B cell (primary cell): ENCODE results near the gene TBRG4. TPM values are rescaled to one million over a fixed set of nuclear protein-coding genes. Genes with fewer than 3 reads are reported as not detected.

Experiments used
- ATAC-seq: fragments of 200-7000 bp; cut with Tn5 transposase; one replicate; pipeline ENCODE4 v1.10.0; 2021; ENCODE audit warnings: low read depth, mild to moderate bottlenecking, moderate number of reproducible peaks, moderate library complexity
- CTCF ChIA-PET: fragments of 350-600 bp; sonication (Branson Sonifier 250); formaldehyde crosslinking; loops from one replicate; lab custom pipeline; 2021; ENCODE audit warnings: antibody characterized with exemption, inconsistent platforms; lab: Charles Lee
- POLR2A ChIA-PET: fragments of 350-600 bp; sonication (Branson Sonifier 250); formaldehyde crosslinking; loops from one replicate; lab custom pipeline; 2021; ENCODE audit warnings: antibody characterized with exemption; lab: Charles Lee
- DNase-seq: peaks from one replicate; pipeline ENCODE4 v3.0.0; 2013
- H2AFZ ChIP-seq: 2 replicates; pipeline ENCODE4 v1.6.1; 2012; ENCODE audit warnings: mild to moderate bottlenecking, low read depth, low read length; ENCODE audit not compliant: insufficient read depth, poor library complexity, severe bottlenecking
- H3K27ac ChIP-seq, 2 donors: 1 replicate in 1 of 2; 2 replicates in 1 of 2; pipeline ENCODE4 v1.5.1; 2012 to 2013; ENCODE audit warnings: low read length in 2 of 2, mild to moderate bottlenecking in 2 of 2, moderate library complexity in 1 of 2
- H3K27me3 ChIP-seq, 4 experiments: fragments of 200-600 bp in 1 of 4; sonication (generic) in 1 of 4; replicated peaks in 1 of 4; 1 replicate in 2 of 4; 2 replicates in 2 of 4; pipeline versions ENCODE4 v1.6.1 to v1.7.0; 2013 to 2016; ENCODE audit warnings: low read length in 3 of 4, mild to moderate bottlenecking in 2 of 4, mixed read lengths in 1 of 4, moderate library complexity in 1 of 4; ENCODE audit not compliant: insufficient read depth in 4 of 4, control insufficient read depth in 3 of 4; ENCODE audit errors: control extremely low read depth in 1 of 4
- H3K36me3 ChIP-seq, 2 experiments: replicated peaks in 1 of 2; 1 replicate in 1 of 2; 2 replicates in 1 of 2; pipeline versions ENCODE4 v1.6.1 to v1.7.1; 2013; ENCODE audit warnings: low read length in 1 of 2; ENCODE audit not compliant: insufficient read depth in 2 of 2, control insufficient read depth in 1 of 2; ENCODE audit errors: control extremely low read depth in 1 of 2, extremely low read depth in 1 of 2
- H3K4me1 ChIP-seq, 2 donors: fragments of 200-600 bp in 1 of 2; sonication (generic) in 1 of 2; 1 replicate in 1 of 2; 2 replicates in 1 of 2; pipeline versions ENCODE4 v1.5.1 to v1.6.1; 2013 to 2017; ENCODE audit warnings: low read length in 2 of 2; ENCODE audit not compliant: control insufficient read depth in 2 of 2, insufficient read depth in 2 of 2
- H3K4me2 ChIP-seq: replicated peaks from 2 replicates; pipeline ENCODE3; 2012; ENCODE audit warnings: mild to moderate bottlenecking, low read depth, low read length; ENCODE audit not compliant: poor library complexity, severe bottlenecking
- H3K4me3 ChIP-seq, 5 experiments: fragments of 200-600 bp in 1 of 5; sonication (generic) in 1 of 5; 1 replicate in 3 of 5; 2 replicates in 2 of 5; pipeline versions ENCODE4 v1.5.1 to v1.7.0; 2011 to 2016; ENCODE audit warnings: low read length in 4 of 5, mild to moderate bottlenecking in 4 of 5, low read depth in 2 of 5, control low read depth in 1 of 5, moderate library complexity in 1 of 5; ENCODE audit not compliant: insufficient read depth in 1 of 5; ENCODE audit errors: control extremely low read depth in 1 of 5, extremely low read depth in 1 of 5
- H3K79me2 ChIP-seq: fragments of 200-600 bp; sonication (generic); one replicate; pipeline ENCODE4 v1.6.0; 2016; ENCODE audit warnings: low read length; ENCODE audit not compliant: control insufficient read depth, insufficient read depth
- H3K9ac ChIP-seq: fragments of 200-600 bp; sonication (generic); 2 replicates; pipeline ENCODE4 v1.6.1; 2017; ENCODE audit warnings: mild to moderate bottlenecking, low read length, moderate library complexity
- H3K9me3 ChIP-seq, 3 donors: one replicate each; pipeline versions ENCODE4 v1.6.1 to v1.7.1; 2013; ENCODE audit warnings: low read length in 2 of 3; ENCODE audit not compliant: control insufficient read depth in 2 of 3, insufficient read depth in 1 of 3; ENCODE audit errors: control extremely low read depth in 1 of 3
- H4K20me1 ChIP-seq: 2 replicates; pipeline ENCODE4 v1.6.0; 2012; ENCODE audit warnings: mild to moderate bottlenecking, low read length; ENCODE audit not compliant: insufficient read depth, control insufficient read depth, poor library complexity, severe bottlenecking
- H3K27ac Mint-ChIP-seq: one replicate; pipeline ENCODE4 v1.8.0; 2021; ENCODE audit warnings: mixed read lengths
- H3K27me3 Mint-ChIP-seq: one replicate; pipeline ENCODE4 v1.8.0; 2021; ENCODE audit warnings: mixed read lengths
- H3K4me1 Mint-ChIP-seq: one replicate; pipeline ENCODE4 v1.8.0; 2021; ENCODE audit warnings: mixed read lengths
- H3K4me3 Mint-ChIP-seq: one replicate; pipeline ENCODE4 v1.8.0; 2021; ENCODE audit warnings: mixed read lengths
- H3K9me3 Mint-ChIP-seq: one replicate; pipeline ENCODE4 v1.8.0; 2022; ENCODE audit warnings: mixed read lengths; ENCODE audit not compliant: insufficient read depth
- EZH2 ChIP-seq: IDR thresholded peaks from 2 replicates; pipeline ENCODE4 v1.6.1; 2012; ENCODE audit warnings: borderline replicate concordance, low read depth, mild to moderate bottlenecking, moderate library complexity, low read length; ENCODE audit not compliant: insufficient read depth, poor library complexity, severe bottlenecking
- WGBS: methylation state at CpG from one replicate; pipeline ENCODE4 v1.1.5; 2013; ENCODE audit warnings: missing lambda C conversion rate; ENCODE audit not compliant: insufficient coverage; 5-methylcytosine and 5-hydroxymethylcytosine counted together
- intact Hi-C: fragments of 100-400 bp; cut with micrococcal nuclease; formaldehyde crosslinking; loops from one replicate; pipeline ENCODE4 v1.10.0; 2022
- polyA plus RNA-seq: library from polyadenylated mRNA; depleted of rRNA; stranded (reverse); fragments of >200 nt; gene quantifications from 2 replicates; pipeline ENCODE4 v1.2.3, GENCODE V29; 2012
- total RNA-seq, 2 donors: library from RNA; stranded (reverse); fragments of 120-200 nt in 1 of 2; gene quantifications; 1 replicate in 1 of 2; 2 replicates in 1 of 2; pipeline versions ENCODE4 v1.2.3 to v1.2.4, GENCODE V29; 2013 to 2022
- TF ChIP-seq, protein P1 (sequence below): fragments of 200-600 bp; IDR thresholded peaks from one replicate; pipeline ENCODE4 v1.8.0; 2022; ENCODE audit warnings: antibody characterized with exemption, mild to moderate bottlenecking

The TBRG4 gene
- total and polyA plus RNA-seq, 2 donors (not counting 1 experiment from before 2014, with no cell fraction given) = 92.8 to 111 TPM

- no peak overlapping the region for H3K27ac Mint-ChIP-seq
- Histone ChIP-seq H3K4me1 (peaks cover 14% of the 10 kb centered on the region in 2 donors), H3K36me3 (no peaks in the 10 kb centered on the region), H3K27ac (no peak overlapping the region), H3K4me2 (no peak overlapping the region), H3K27me3 (peaks cover 0 to 25% (median 7%) of the 10 kb centered on the region in 4 experiments), H3K9ac (no peak overlapping the region), H3K79me2 (no peaks in the 10 kb centered on the region), H2AFZ (no peak overlapping the region), H3K4me3 (no peak overlapping the region), H3K9me3 (peaks cover 0 to 4% (median 0%) of the 10 kb centered on the region in 3 donors), H4K20me1 (no peaks in the 10 kb centered on the region)
- TF ChIP-seq, protein P1, sequence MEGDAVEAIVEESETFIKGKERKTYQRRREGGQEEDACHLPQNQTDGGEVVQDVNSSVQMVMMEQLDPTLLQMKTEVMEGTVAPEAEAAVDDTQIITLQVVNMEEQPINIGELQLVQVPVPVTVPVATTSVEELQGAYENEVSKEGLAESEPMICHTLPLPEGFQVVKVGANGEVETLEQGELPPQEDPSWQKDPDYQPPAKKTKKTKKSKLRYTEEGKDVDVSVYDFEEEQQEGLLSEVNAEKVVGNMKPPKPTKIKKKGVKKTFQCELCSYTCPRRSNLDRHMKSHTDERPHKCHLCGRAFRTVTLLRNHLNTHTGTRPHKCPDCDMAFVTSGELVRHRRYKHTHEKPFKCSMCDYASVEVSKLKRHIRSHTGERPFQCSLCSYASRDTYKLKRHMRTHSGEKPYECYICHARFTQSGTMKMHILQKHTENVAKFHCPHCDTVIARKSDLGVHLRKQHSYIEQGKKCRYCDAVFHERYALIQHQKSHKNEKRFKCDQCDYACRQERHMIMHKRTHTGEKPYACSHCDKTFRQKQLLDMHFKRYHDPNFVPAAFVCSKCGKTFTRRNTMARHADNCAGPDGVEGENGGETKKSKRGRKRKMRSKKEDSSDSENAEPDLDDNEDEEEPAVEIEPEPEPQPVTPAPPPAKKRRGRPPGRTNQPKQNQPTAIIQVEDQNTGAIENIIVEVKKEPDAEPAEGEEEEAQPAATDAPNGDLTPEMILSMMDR = no peak
- no peak for TF ChIP-seq EZH2
- DNase-seq = no peak
- H3K4me3 Mint-ChIP-seq = no peak overlapping the region
- no peak for ATAC-seq
- intact Hi-C loops = no loop called here
- CTCF ChIA-PET = no interaction called here
- H3K4me1 Mint-ChIP-seq = peaks cover 14% of the 10 kb centered on the region
- H3K9me3 Mint-ChIP-seq = no peaks in the 10 kb centered on the region
- WGBS = 84% methylated on average over 21 of the region's 24 CpGs
- H3K27me3 Mint-ChIP-seq = peaks cover 9% of the 10 kb centered on the region
- POLR2A ChIA-PET = no interaction called here
These were observed 26.4 kb downstream of the TBRG4 start for GRCh38 chr7:45084901-45085618.

DNA sequence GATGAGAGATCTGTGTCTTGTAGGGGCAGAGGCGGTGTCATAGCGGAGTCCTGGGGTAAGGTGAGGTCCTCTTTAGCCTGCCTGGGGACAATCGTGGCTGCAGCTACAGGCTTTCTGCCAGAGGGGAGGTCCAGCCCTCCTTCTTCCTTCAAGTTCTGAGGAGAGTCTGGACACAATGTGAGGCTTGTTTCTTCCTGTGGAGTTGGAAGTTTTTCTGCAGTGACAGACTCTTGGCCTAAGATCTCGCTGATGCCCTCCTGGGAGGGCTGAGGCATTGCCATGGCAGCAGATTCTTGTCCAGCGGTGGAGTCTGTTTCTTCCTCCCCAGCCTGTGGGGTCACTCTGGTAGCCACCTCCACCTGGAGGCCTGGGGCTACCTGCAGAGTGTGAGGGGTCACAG is 27.2 kb downstream of the TBRG4 start:
- H3K27me3 ChIP-seq = peaks cover 0 to 18% (median 4%) of the 10 kb centered on the region in 4 experiments
- ATAC-seq = no peak
- no peaks in the 10 kb centered on the region for H3K9me3 Mint-ChIP-seq
- H3K4me1 ChIP-seq = peaks cover 9 to 11% of the 10 kb centered on the region in 2 donors
- peaks cover 0 to 3% (median 0%) of the 10 kb centered on the region in 3 donors for H3K9me3 ChIP-seq
- no peak overlapping the region for H3K4me3 ChIP-seq
- no peak overlapping the region for H3K4me3 Mint-ChIP-seq
- peaks cover 2% of the 10 kb centered on the region for H3K27me3 Mint-ChIP-seq
- ChIA-PET POLR2A (no interaction called here), CTCF (no interaction called here)
- H3K4me2 ChIP-seq = no peak overlapping the region
- no peak overlapping the region for H3K9ac ChIP-seq
- no peak for DNase-seq
- WGBS = 82% methylated on average over 5 of the region's 5 CpGs
- H3K36me3 ChIP-seq = no peaks in the 10 kb centered on the region
- no peaks in the 10 kb centered on the region for H4K20me1 ChIP-seq
- no peak overlapping the region for H3K27ac Mint-ChIP-seq
- TF ChIP-seq EZH2 = no peak
- TF ChIP-seq, protein P1 = no peak
- H3K27ac ChIP-seq = no peak overlapping the region
- intact Hi-C loops = no loop called here
- H3K79me2 ChIP-seq = no peaks in the 10 kb centered on the region
- H3K4me1 Mint-ChIP-seq = peaks cover 8% of the 10 kb centered on the region
- no peak overlapping the region for H2AFZ ChIP-seq
